NCI-H2196 treated with DMSO at 0.1 percent for 48 hours (cell line): ENCODE data around the gene SIRT5.

Experiments used
- DNase-seq: peaks from one replicate; lab custom pipeline; 2025; ENCODE audit not compliant: unreplicated experiment; lab: John Stamatoyannopoulos, UW

SIRT5 gene

DNA sequence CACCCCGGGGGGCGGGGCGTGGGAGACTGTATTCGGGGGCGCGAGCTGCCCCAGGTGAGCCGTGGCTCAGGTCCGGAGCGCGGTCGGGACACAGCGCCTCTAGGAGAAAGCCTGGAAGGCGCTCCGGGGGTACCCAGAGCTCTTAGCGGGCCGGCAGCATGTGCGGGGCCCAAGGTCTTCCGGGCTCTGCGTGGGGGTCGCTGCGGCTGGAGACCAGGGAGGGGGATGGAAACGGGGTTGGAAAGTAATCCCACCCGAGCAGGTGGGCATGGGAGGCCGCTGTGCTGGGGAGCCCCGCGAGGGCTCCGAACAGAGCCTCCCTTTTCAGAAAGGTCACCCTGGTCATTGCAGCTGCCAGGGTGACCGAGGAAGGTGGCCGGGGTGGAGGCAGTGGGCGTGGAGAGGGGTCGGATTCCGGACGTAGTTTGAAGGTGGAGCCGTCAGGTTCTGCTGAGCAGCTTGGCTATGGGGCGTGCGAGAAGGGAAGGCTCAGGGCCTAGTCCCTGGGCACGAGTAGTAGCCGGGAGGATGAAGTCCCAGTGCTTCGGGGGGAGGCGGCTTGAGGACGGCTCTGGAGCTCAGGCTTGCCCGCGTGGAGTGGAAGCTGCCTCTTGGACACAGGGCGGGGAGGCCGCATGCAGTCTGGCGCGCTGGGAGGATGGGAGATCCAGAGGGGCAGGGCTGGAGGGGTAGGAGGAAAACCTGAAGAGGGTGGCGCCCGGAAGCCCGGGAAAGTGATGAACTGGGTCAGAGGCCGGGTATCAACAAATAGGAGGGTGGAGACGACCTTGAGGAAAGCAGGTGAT lies at the start of gene SIRT5:
Gene SIRT5 (plus strand): TSS at position 31 of the 806 bp plus-strand sequence. CDS start 9,510 bp downstream, outside the sequence.
- peak; percentile 89 for DNase-seq

DNA sequence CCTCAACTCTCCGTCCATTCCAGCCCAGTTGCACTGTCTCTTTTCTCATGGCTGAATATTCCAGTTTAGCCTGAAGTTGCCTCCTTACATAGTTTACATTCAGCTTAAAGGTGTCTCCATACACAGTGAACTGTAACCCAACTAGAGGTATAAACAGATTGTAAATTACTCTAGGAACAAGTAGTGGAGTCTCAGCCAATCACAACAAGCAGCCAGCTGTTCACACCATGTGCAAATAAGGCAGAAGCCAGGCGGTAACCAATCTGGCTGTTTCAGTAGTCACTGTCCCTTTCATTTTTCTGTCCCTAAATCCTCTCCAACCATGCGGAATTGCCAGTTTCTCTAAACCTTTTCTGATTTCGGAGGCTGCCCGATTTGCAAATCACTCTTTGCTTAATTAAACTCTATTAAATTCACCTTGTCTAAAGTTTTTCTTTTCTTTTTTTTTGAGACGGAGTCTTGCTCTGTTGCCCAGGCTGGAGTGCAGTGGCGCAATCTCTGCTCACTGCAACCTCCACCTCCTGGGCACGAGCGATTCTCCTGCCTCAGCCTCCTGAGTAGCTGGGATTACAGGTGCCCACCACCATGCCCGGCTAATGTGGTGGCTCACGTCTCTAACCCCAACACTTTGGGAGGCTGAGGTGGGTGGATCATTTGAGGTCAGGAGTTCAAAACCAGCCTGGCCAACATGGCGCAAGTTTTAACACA lies 49.4 kb upstream of the SIRT5 start:
- no peak for DNase-seq

DNA sequence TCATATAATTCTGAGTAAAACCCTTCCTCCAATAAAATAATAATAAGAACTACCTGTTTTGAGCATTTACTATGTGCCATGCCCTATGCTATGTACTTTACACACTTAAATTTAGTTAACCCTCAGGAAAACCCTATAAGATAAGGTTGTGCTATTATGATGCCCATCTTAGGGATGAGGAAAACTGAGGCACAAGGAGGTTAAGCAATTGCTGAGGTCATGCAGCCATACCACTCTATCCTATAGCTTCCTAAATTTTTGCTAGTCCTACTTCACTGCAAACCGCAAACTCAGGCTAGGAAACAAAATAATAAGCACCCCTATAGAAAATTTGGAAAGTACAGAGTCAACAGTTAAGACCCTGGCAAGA lies 48.1 kb upstream of the SIRT5 start:
- no peak for DNase-seq

DNA sequence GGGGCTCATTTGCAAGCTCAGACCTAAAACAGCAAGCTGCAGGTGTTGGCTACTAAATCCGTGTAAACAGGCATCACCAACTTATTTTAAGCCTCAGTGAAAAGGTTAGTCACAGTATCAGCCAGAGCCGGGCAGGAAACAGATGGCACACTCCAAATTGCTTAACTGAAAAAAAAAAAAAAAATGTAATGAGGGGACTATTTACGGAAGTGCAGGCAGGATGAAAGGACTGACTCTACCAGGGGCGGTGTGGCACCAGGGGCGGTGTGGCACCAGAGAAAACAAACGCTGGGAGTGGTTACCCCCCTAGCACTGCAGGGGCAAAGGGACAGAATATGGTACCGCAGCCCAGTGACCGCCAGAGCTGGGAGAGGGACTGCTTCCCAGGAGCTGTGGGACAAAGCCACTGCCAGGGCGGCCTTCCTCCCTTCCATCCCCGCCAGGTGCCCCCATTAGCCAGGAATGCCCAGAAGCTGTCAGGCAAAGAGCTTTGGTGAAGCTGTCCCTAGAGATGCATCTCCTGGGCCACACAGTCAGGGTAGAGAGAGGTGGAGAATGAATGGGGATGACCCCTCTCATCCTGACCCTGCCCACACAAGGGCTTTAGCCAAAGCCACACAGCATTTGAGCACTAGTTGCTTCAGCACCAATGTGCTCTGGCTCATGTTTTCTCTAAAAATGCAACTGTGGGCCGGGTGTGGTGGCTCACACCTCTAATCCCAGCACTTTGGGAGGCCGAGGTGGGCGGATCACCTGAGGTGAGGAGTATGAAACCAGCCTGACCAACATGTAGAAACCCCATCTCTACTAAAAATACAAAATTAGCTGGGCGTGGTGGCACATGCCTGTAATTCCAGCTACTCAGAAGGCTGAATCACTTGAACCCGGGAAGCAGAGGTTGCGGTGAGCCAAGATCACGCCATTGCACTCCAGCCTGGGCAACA lies 47.4 kb upstream of the SIRT5 start:
- DNase-seq: peak; percentile 19

DNA sequence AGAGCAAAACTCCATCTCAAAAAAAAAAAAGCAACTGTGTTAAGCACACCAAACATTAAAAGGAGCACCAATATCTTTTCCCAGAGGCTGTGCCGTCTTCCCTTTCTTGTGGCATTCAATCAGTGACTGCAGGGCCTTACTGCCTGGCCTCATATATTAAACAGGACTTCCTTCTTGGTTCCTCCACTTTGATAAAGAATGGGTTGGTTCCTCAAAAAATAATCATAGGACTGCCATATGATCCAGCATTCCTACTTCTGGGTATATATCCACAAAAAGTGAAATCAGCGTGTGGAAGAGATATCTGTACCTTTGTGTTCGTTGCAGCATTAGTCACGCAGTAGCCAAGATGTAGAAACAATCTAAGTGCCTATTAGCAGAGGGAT lies 46.7 kb upstream of the SIRT5 start:
- DNase-seq: no peak

DNA sequence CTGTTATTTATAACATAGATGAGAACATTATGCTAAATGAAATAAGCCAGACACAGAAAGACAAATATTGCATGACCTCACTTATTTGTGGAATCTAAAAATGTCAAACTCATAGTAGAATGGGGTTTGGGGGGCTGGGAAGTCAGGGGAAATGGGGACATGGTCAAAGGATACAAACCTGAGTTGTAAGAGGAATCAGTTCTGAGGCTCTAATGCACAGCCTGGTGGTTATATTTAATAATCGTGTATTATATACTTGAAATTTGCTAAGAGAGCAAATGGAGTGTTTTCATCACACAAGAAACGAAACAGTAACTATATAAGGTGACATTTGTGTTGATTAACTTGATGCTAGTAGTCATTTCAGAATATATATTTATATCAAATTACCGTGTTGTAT lies 46.2 kb upstream of the SIRT5 start:
- no peak for DNase-seq

DNA sequence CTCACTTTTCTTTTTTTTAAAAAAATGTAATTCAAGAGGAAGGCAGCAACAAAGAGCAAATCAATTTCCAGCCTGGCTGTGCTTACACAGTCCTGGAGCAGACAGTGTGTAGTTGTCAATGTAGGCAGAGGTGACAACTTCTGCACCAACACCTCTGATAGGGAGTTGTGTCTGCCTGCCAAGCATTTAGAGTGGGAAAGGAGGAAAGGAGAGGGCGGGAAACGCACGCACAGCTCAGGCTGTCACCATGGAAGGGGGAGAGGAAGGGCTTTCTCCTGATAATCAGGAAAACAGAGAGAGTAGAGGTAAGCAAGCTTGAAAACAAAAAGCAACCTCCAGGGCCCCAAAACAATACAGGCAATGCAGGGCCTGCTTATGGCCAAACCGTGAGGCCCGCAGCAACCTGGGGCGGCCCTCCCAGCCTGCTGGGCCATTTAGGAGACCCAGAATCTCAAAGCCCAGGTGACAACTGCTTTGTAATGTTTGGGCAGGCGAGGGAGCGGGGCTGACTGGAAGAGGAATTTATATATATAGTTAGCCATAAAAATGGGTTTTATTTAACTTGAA lies 45.5 kb upstream of the SIRT5 start:
- no peak for DNase-seq

DNA sequence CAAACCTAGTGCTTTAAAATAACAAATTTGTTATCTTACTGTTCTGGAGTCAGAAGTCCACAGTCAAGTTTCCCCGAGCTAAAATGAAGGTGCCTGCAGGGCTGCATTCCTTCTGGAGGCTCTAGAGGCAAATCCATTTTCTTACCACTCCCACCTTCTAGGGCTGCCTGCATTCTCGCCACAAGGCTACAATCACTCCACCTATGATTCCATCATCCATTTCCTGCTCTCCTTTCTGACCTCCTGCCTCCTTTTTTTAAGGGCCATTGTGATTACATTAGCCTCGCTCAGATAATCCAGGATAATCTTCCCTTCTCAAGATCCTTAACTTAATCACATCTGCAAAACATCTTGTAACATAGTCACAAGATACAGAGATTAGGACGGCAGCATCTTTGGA lies 42.4 kb upstream of the SIRT5 start:
- no peak for DNase-seq

DNA sequence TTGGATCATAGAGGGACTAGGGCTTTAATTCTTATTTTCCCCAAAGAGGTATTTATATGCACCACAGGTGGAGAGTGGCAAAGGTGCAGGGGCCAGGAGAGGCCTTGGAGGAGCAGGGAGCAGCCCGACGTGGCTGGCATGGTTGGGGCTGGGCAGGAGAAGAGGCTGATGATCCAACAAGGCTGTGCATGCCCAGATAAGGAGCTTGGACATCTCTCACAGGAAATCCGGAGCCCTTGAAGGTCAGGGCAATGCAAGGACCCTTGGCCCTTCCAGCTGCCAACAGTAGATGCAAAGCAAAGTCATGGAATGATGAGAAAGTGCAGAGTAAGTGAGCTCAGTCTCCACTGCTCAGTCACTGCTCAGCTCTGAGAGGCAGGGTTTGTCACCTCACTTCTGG lies 39.9 kb upstream of the SIRT5 start:
- DNase-seq: no peak

DNA sequence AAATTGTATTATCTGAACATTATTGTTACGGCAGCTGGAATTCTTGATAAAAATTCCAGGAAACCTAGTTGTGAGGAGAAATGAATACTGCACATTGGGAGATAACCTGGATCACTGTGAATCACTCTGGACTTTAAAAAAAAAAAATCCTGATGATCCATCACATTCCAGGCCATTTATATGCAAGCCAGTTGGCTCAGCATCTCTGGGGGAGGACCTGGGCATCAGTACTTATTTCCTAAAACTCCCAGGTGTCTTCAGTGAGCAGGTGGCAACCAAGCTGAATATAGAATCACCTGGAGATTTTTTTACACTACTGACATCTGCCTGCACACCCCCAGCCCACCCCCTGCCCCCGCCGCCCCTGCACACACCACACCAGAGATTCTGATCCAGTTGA lies 39.1 kb upstream of the SIRT5 start:
- no peak for DNase-seq

DNA sequence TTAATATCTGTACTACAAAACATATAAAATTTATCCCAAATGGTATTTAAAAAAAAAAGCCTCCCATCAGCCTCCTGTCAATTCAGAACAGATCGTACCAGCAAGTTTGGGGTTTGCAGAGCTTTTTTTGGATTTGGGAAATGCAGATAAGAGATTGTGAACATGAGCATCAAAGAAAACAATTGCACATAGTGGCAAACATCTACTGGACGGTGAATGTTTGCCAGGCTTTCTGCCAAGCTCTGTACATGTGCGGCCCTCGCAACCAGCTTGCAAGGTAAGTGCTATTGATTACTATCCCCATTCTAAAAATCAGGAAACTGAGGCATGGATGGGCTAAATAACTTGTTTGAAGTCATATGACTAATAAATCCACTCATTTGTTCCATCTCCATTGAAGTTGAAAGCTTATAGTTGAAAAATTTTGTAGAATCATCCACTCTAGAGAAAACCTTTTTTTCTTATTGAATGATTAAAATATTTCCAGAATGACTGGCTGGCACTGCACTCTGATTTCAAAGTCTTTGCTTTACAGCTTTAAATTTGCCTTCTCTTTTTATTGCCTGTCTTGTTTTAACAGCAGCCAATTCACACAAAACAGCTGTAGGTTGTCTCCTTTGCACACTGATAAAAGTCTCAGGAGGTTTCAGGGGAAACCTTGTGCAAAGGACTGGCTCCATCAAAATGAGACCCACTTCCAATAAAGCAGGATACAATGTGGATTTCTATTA lies 37.4 kb upstream of the SIRT5 start:
- DNase-seq: no peak

DNA sequence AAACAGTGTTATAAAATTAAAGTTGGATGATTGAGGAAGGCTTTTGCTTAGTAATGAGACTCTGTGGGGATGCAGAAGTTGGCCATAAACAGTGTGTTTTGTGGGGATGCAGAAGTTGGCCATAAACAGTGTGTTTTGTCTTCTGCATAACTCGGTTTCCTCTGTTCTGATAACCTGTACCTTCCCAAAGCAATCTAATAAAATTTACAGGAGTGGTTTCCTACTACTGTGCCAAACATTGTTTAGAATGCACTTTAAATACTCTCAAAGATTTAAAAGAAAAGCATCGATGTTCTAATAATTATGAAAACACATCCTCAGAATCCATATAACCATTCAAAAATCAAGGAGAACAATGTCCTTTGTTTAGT lies 36.9 kb upstream of the SIRT5 start:
- no peak for DNase-seq

DNA sequence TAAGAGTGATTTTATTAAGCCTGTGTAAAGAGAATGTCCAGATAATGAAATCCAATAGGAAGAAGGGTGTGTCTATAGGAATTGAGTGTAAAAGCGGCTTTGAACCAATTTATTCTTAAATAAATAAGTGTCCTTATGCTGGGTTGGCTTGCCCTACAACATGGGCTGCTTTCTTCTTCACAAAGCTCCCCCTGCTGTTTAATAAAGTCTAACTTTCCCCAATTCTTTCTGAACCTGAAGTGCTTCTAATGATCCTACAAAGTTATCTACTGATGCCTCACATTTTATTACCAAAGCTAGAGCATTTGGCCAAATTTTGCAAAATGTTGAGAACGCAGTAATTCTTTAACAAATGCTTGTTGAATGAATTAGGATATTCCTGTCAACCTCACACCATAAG lies 36.3 kb upstream of the SIRT5 start:
- no peak for DNase-seq

DNA sequence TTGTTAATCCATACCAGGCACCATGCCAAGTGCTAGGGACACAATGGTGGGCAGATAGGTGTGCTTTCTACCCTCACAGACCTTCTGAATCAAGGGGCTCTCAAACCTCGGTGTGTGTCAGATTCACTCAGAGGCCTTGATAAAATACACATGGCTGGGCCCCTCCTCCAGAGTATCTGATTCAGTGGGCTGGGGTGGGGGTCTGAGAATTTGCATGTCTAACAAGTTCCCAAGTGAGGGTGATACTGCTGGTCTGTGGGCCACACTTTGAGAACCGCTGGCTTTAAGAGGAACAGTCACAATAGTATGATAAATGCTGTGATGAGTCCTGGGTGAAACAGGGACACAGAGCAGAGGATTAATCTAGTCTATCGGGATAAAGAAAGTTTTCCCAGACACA lies 35.8 kb upstream of the SIRT5 start:
- DNase-seq: no peak

DNA sequence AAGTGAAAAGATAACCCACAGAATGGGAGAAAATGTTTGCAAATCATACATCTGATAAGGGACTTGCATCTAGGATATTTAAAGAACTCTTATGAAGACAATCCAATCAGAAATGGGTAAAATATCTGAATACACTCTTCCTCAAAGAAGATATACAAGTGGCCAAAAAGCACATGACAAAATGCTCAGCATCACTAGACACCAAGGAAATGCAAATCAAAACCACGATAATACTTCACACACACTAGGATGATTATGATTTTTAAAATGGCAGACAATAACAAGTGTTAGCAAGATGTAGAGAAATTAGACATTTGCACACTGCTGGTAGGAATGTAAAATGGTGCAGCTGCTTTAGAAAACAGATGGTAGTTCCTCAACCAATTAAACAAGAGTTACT lies 34.8 kb upstream of the SIRT5 start:
- DNase-seq: no peak

DNA sequence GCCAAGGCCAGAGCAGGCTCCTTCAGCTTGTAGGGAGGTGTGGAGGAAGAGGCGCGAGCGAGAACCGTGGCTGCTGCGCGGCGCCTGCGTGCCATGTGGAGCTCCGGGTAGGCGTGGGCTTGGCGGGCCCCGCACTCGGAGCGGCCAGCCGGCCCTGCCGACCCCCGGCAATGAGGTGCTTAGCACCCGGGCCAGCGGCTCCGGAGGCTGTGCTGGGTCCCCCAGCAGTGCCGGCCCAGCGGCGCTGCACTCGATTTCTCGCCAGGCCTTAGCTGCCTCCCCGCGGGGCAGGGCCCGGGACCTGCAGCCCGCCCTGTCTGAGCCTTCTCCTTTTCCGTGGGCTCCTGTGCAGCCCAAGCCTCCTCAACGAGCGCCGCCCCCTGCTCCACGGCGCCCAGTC lies 32.9 kb upstream of the SIRT5 start:
- no peak for DNase-seq

DNA sequence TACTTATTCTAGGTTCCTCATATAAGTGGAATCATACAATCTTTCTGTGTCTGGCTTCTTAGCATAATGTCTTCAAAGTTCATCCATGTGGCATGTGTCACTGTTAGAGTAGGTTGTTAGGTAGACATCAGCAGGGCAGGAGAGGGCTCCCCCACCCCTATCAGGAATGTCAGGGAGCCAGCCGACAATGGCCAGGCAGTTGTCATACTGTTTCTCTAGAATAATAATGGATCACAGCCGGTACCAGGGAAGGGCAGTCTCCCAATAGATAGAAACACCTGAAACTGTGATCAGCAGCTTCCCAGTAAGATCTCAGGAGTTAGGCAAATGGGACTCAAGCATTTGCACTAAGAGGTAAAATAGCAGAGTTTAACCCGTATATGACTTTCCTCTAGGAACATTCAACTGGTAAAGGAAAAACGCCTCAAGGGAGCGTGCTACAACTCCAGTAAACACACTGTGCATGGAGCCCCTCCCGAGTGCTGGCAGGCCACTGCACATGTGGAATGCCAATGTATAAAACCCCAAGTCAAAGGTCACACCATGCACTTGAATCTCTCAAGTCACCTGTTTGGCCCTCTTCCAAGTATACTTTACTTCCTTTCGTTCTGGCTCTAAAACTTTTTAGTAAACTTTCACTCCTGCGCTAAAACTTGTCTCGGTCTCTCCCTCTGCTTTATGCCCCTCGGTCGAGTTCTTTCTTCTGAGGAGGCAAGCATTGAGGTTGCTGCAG lies 29.8 kb upstream of the SIRT5 start:
- no peak for DNase-seq

DNA sequence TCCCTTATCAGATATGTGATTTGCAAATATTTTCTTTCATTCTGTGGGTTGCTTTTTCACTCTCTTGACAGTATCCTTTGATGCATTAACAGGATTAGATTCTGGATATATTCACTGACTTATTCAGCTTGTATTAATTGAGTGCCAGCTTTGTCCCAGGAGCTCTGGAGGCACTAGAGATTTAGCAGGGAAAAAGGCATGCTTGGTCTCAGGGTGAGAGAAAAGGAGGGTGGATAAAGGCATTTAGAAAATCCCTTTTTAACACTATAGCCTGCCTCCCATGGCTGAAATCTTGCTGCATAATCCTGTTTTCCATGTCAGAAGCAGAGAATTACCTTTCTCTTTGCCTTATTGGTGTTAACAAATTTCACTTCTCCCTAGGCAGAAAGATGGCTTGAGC lies 28.5 kb upstream of the SIRT5 start:
- DNase-seq: no peak

DNA sequence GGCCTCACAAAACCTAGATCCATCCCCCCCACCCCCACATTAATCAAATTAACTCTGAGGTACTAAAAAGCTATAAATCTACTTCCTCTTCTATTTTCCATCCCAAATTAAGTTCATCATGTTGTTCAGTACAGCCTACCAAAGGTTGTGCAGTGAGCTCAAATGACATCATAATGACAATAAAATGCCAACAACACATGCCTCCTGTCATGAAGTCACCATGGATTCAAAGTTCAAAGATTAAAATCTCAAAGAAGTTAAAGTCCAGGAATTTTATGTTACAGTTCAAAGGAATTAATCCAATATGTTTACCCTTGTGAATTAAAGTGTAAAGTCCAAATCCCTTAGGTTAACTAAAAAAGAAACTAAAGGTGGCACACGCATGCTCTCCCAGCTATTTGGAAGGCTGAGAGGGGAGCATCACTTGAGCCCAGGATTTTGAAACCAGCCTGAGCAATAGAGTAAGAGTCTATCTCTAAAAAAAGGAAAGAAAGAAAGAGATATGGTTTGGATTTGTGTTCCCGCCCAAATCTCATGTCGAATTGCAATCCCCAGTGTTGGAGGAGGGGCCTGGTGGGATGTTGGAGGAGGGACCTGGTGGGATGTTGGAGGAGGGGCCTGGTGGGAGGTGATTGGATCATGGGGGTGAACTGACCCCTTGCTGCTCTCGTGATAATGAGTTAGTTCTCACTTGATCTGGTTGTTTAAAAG lies 25.7 kb upstream of the SIRT5 start:
- no peak for DNase-seq
